Ishikawa (cell line): ENCODE data around the gene MAGEF1.

Experiments
- CEBPB ChIP-seq: IDR thresholded peaks from 2 replicates; pipeline ENCODE4 v1.6.1; 2012
- CREB1 ChIP-seq: IDR thresholded peaks from 2 replicates; pipeline ENCODE4 v1.6.1; 2012; ENCODE audit warnings: low read depth
- EGR1 ChIP-seq: IDR thresholded peaks from 2 replicates; pipeline ENCODE4 v1.6.1; 2012
- EP300 ChIP-seq: IDR thresholded peaks from 2 replicates; pipeline ENCODE4 v1.6.1; 2012; ENCODE audit warnings: borderline replicate concordance
- FOXM1 ChIP-seq: IDR thresholded peaks from 2 replicates; pipeline ENCODE4 v1.6.1; 2012; ENCODE audit warnings: low read depth, borderline replicate concordance
- MAX ChIP-seq: IDR thresholded peaks from 2 replicates; pipeline ENCODE4 v1.6.1; 2012
- NFIC ChIP-seq: IDR thresholded peaks from 2 replicates; pipeline ENCODE4 v1.6.1; 2012
- RAD21 ChIP-seq: IDR thresholded peaks from 2 replicates; pipeline ENCODE4 v1.6.1; 2012; ENCODE audit warnings: low read depth
- TAF1 ChIP-seq: IDR thresholded peaks from 2 replicates; pipeline ENCODE4 v1.6.1; 2012; ENCODE audit warnings: low read depth, mild to moderate bottlenecking
- TCF12 ChIP-seq: IDR thresholded peaks from 2 replicates; pipeline ENCODE4 v1.6.1; 2012; ENCODE audit warnings: low read depth
- TEAD4 ChIP-seq: IDR thresholded peaks from 2 replicates; pipeline ENCODE4 v1.6.1; 2012
- YY1 ChIP-seq: IDR thresholded peaks from 2 replicates; pipeline ENCODE4 v1.6.1; 2012; ENCODE audit warnings: low read depth
- ZBTB7A ChIP-seq: IDR thresholded peaks from 2 replicates; pipeline ENCODE4 v1.6.1; 2012; ENCODE audit warnings: low read depth
- TF ChIP-seq, protein P1 (sequence below): IDR thresholded peaks from 2 replicates; pipeline ENCODE4 v1.6.1; 2012
- TF ChIP-seq, protein P2 (sequence below): IDR thresholded peaks from 2 replicates; pipeline ENCODE4 v1.6.1; 2012; ENCODE audit warnings: low read depth, mild to moderate bottlenecking

Gene MAGEF1

DNA sequence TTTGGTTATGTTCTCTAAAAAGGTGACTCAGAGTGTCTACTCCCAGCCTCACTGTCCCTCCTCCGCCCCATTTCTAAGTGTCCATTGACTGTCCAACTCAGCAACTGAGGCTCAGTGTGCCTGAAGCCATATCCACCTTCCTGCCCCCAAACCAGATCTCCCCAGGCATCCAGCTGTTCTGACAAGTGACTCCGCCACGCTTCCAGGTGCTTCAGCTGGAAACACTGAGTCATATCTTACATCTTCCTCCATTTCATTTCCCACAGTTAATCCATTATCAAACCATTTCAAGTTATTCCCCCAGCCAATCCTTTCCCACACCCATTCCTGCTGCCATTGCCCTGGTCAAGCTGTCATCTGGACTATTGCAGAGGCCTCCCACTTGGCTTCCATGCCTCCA is 17.1 kb downstream of the MAGEF1 start:
- TF ChIP-seq TCF12, result no peak
- TF ChIP-seq MAX, result no peak
- TF ChIP-seq FOXM1, result no peak
- no peak for TF ChIP-seq EP300
- TF ChIP-seq CEBPB, result no peak
- TF ChIP-seq RAD21, result no peak
- no peak for TF ChIP-seq TEAD4
- TF ChIP-seq, protein P1, sequence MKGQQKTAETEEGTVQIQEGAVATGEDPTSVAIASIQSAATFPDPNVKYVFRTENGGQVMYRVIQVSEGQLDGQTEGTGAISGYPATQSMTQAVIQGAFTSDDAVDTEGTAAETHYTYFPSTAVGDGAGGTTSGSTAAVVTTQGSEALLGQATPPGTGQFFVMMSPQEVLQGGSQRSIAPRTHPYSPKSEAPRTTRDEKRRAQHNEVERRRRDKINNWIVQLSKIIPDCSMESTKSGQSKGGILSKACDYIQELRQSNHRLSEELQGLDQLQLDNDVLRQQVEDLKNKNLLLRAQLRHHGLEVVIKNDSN, result no peak
- TF ChIP-seq, protein P2, sequence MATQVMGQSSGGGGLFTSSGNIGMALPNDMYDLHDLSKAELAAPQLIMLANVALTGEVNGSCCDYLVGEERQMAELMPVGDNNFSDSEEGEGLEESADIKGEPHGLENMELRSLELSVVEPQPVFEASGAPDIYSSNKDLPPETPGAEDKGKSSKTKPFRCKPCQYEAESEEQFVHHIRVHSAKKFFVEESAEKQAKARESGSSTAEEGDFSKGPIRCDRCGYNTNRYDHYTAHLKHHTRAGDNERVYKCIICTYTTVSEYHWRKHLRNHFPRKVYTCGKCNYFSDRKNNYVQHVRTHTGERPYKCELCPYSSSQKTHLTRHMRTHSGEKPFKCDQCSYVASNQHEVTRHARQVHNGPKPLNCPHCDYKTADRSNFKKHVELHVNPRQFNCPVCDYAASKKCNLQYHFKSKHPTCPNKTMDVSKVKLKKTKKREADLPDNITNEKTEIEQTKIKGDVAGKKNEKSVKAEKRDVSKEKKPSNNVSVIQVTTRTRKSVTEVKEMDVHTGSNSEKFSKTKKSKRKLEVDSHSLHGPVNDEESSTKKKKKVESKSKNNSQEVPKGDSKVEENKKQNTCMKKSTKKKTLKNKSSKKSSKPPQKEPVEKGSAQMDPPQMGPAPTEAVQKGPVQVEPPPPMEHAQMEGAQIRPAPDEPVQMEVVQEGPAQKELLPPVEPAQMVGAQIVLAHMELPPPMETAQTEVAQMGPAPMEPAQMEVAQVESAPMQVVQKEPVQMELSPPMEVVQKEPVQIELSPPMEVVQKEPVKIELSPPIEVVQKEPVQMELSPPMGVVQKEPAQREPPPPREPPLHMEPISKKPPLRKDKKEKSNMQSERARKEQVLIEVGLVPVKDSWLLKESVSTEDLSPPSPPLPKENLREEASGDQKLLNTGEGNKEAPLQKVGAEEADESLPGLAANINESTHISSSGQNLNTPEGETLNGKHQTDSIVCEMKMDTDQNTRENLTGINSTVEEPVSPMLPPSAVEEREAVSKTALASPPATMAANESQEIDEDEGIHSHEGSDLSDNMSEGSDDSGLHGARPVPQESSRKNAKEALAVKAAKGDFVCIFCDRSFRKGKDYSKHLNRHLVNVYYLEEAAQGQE, result no peak
- no peak for TF ChIP-seq ZBTB7A
- no peak for TF ChIP-seq YY1
- no peak for TF ChIP-seq NFIC
- TF ChIP-seq TAF1, result no peak
- TF ChIP-seq CREB1, result no peak
- no peak for TF ChIP-seq EGR1

DNA sequence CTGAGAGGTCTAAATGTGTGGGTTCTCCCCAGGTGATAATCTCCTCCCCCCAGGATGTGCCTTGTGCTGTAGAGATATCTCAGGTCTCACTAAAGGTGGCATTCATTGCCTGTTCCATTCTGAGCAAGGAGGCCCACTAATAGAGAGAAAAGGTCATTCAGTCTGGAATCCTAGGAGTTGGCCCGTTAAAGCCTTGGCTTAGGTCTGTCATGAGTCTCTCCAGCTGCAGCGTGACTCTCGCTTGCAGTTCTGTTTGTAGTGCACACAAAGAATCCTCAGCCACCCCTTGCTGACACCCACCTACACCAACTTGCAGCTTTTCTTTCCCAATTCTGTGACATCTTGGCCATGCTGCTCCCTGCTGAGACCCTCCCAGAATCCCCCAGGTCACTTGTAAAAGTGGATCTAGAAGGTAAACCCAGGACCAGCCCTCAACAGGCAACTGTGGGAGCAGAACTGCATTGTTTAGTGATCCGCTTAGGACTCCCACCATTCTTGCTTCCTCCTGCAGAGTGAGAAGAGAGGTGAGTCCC is 17.7 kb downstream of the MAGEF1 start:
- TF ChIP-seq MAX (no peak), TCF12 (no peak), CREB1 (no peak), EGR1 (no peak), ZBTB7A (no peak), TAF1 (no peak), RAD21 (no peak), EP300 (no peak)
- TF ChIP-seq, protein P2, result no peak
- TF ChIP-seq, protein P1, result no peak

- TF ChIP-seq RAD21 (no peak), MAX (no peak), EGR1 (no peak), TCF12 (no peak), ZBTB7A (no peak), FOXM1 (no peak), TEAD4 (no peak), NFIC (no peak), EP300 (no peak)
- TF ChIP-seq, protein P2, result no peak
Observed at GRCh38 chr3:184693011-184693975, 18.6 kb downstream of the MAGEF1 start.
